ENCODE results near the gene ARHGAP26.

DNA sequence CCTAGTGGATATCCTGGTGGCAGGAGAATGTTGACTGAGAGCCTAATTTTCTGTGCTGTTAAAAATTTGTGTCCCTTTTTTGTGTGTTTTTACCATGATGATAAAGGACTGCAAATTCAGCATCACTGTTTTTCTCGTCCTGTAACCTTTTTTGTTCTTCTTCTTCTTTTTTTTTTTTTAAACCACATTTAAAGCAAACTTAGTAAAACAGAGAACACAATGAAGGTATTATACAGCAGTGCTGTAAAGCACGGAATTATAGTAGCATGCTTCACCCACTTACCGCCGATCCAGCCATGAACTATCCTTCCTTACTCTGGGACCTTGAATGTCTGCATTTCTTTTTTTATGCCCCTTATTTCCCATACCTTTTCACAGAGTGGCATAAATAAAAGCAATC is 280.0 kb downstream of the ARHGAP26 start:
- TF ChIP-seq POLR2A (IDR thresholded peaks at IDR 0.05; ENCODE audit: low read depth, low read length) = no peak
- TF ChIP-seq, protein P1, sequence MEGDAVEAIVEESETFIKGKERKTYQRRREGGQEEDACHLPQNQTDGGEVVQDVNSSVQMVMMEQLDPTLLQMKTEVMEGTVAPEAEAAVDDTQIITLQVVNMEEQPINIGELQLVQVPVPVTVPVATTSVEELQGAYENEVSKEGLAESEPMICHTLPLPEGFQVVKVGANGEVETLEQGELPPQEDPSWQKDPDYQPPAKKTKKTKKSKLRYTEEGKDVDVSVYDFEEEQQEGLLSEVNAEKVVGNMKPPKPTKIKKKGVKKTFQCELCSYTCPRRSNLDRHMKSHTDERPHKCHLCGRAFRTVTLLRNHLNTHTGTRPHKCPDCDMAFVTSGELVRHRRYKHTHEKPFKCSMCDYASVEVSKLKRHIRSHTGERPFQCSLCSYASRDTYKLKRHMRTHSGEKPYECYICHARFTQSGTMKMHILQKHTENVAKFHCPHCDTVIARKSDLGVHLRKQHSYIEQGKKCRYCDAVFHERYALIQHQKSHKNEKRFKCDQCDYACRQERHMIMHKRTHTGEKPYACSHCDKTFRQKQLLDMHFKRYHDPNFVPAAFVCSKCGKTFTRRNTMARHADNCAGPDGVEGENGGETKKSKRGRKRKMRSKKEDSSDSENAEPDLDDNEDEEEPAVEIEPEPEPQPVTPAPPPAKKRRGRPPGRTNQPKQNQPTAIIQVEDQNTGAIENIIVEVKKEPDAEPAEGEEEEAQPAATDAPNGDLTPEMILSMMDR (conservative IDR thresholded peaks at IDR 0.05; ENCODE audit: low read depth, low read length) = no peak
